GM18517 (cell line): Measurements from ENCODE around the gene VDAC1.

Experiments
- ATAC-seq: cut with Tn5 transposase; IDR thresholded peaks from one replicate; pipeline ENCODE4 v1.9.1; 2021; ENCODE audit warnings: mild to moderate bottlenecking, moderate library complexity; ENCODE audit not compliant: unreplicated experiment

Gene VDAC1

GRCh38 chr5:133927300-133928180, 77.2 kb downstream of the VDAC1 start:
- no peak for ATAC-seq

GRCh38 chr5:133926489-133927299, 78.1 kb downstream of the VDAC1 start:
- ATAC-seq = no peak

GRCh38 chr5:133925866-133926488, 78.8 kb downstream of the VDAC1 start:
- no peak for ATAC-seq

- ATAC-seq = no peak
Observed at GRCh38 chr5:133925269-133925668, 79.5 kb downstream of the VDAC1 start.

- ATAC-seq = no peak
Observed at GRCh38 chr5:133924221-133924920, 80.4 kb downstream of the VDAC1 start.

- ATAC-seq = no peak
Observed at GRCh38 chr5:133921979-133922378, 82.8 kb downstream of the VDAC1 start.
